ENCODE measurements around the gene ZNF579.
"Not testable (repeated sequence)": the region's sequence is repeated elsewhere in the genome, so short reads cannot be mapped to it uniquely, and the experiment has no call there.

ZNF579 gene

DNA sequence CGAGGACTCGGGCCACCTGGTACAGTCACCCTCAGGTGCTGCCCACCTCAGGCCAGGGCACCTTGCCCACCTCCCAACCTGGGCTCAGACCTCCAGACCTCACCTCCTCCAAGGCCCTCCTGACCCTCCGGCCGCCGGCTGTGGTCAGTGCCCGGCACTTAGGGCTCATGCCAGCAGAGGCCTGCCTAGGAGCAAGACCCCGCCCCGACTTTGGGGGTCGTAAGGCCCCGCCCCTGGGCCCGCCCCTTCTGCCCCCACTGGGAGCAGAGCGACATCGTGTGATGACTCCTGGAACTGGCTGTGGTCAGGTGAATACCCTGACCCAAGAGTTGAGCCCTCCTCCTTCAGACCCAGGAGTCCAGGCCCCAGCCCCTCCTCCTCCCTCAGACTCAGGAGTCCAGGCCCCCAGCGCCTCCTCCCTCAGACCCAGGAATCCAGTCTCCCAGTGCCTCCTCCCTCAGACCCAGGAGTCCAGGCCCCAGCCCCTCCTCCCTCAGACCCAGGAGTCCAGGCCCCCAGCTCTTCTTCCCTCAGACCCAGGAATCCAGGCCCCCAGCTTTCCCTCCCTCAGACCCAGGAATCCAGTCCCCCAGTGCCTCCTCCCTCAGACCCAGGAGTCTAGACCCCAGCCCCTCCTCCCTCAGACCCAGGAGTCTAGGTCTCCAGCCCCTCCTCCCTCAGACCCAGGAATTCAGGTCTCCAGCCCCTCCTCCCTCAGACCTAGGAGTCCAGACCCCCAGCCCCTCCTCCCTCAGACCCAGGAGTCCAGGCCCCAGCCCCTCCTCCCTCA is 43.5 kb downstream of the ZNF579 start, which contains the start of gene SBK2:
Gene SBK2 (minus strand): TSS at position 183 of the 790 bp plus-strand sequence. CDS start 839 bp downstream, outside the sequence.
- no peak for DNase-seq

DNA sequence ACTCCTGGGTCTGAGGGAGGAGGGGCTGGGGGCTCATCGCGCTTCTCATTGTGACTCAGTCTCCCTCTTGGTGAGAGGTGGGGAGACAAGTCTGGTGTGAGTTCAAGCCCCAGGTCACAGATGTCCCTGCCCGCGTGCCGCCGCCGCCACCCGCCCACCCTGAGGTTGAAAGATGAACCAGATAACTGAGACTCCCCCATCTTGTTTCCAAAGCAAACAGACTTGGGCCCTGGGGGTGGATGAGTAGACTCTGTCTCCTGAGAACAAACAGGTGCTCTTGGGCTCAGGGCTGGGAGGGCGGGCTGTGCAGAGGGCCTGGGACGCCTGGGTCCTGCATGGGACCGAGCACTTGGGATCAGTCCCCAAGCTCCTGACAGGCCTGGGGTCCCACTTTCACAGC is 44.3 kb downstream of the ZNF579 start:
- no peak for DNase-seq

DNA sequence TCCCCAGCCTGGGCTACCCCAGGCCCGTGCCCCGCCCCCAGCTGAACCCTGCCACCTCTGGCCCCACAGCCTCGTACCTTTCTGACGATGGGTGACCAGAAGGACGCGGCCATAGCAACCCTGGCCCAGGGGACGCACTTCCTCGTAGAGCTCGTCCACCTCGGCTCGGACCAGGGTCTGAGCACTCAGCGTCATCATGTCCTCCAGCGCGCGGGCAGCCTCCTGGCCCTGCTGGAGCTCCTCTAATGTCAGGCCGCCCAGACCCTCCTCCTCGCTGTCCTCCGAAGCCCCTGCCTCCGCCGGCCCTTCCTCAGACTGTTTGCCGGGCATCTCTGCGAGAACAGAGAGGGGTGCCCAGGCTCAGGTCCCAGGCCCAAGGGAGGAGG is 44.7 kb downstream of the ZNF579 start:
- no peak for DNase-seq

DNA sequence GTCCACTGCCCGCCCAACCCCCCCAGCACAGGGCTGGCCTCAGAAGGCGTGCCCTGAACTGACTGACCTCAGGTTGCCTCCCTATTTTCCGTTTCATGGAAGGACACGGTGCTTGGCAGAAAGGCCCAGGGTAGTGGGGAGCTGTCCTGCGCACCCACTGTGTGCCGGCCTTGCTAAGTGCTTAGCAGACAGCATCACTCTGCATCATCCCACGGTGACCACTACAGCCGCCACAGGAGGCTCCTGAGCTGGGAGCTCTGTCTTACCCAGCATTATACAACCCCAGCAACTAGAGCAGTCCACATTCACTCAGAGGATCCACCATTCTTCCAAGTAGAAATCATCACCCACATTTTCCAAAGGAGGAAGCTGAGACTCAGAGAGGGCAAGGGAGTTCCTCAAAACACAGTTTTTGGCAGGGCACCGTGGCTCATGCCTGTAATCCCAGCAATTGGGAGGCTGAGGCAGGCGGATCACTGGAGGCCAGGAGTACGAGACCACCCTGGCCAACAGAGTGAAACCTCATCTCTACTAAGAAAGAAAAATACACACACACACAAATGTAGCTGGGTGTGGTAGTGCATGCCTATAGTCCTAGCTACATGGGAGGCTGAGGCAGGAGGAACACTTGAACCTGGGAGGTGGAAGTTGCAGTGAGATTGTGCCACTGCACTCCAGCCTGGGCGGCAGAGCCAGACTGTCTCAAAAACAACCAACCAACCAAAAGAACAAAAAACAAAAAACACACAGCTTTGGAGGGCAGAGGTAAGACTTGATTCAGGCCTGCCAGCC is 45.3 kb downstream of the ZNF579 start:
- DNase-seq = no peak

DNA sequence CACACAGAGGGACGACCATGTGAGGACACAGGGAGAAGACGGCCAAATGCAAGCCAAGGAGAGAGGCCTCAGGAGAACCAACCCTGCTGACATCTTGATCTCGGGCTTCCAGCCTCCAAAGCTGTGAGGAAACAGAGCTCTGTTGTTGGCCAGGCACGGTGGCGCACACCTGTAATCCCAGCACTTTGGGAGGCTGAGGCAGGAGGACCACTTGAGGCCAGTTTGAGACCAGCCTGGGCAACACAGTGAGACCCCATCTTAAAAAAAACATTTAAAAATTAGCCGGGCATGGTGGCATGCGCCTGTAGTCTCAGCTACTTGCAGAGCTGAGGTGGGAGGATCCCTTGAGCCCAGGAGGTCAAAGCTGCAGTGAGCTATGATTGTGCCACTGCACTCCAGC is 46.4 kb downstream of the ZNF579 start:
- not testable (repeated sequence) for DNase-seq

DNA sequence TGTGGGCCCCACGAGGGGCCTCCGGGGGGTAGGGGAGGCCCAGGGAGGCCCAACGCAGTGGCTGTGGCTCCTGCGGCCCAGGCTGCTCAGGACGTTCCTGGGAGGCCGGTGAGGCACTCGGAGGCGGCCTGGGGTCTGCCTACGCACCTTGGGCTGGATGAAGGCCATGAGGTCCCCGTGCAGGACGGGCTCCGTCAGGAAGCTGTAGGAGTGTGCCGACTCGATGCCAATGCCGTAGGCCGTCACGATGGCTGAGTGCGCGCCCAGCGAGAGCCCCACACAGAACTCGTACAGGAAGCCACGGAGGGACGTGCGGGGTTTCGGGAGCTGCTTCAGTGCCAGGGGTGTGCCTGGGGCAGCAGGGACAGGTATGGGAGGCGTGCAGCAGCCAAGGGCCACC is 49.7 kb downstream of the ZNF579 start:
- no peak for DNase-seq

DNA sequence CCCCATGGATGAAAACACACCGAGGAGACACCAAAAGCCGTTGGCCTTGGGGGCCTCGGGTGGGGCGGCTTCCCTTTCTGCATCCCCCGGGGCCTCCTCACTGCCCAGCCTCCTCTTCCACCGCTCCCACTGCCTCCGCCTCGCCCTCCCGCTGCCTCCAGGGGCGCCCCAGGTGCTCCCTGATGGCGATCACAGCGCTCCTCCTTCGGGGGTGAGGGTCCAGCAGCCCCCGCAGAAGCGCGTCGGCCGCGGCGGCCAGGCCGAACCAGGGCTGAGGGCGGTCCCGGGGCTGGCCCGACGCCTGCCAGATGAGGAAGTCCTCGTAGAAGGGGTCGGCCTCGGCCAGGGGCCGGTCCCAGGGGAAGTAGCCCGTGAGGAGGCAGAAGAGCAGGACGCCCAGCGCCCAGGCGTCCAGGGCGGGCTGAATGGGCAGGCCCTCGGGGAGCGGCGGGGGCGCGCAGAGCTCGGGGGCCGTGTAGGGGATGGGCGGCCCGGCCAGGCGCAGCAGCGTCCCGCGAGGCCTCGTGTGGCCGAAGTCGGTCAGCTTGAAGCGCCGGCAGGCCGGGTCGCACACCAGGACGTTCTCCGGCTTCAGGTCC is 50.9 kb downstream of the ZNF579 start:
- DNase-seq = no peak

DNA sequence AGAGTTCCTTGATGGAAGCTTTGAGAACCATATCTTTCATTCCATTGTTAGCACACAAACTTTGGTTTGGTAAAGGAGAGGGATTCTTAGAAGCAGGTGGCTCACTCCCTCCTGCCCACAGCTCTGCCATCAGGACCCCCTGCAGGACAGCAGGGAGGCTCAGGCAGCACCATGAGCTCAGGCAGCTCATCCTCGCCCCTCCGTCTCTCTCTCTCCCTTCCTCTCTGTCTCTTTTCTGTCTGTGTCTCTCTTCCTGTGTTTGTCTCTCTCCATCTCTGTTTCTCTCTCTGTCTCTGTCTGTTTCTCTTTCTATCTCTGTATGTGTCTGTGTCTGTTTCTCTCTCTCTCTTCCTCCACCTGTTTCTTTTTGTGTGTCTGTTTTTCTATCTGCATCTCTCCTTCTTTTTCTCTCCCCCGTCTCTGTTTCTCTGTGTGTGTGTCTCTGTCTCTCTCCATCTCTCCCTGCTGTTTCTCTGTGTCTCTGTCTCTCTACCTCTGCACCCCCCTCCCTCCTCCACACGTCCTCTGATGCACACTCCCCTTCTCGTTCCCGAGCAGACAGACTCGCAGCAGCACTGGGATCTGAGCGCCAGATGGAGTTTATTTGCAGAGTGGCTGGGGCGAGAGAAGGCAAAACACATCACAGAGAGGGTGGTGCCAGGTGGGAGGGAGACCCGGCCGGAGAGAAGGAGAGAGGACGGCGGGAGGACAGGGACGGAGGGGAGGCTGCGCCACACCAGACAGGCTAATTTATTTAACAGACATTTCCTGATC is 52.4 kb downstream of the ZNF579 start:
- no peak for DNase-seq

DNA sequence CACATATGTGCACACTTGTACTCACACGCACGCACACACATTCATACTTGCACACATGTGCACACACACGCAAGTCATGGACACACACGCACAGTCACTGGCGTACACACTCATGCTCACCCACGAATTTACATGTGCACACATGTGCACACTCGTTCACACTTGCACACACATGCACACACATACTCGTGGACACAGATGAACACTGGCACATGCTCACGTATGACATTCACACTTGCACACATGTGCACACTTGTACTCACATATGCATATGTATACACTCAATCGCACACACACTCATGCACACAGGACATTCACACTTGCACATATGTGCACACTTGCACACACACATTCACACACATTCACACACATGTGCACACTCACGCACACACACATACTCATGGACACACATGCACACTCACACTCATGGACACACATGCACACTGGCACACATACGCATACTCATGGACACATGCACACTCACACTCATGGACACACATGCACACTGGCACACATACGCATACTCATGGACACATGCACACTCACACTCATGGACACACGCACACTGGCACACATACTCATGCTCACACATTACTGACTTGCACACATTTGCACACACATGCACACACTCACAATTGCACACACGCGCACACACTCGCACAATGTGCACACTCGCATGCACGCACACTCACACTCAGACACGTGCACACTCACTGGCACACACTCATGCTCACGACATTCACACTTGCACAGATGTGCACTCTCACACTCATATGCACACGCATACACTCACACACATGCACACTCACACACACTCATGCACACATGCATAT is 53.2 kb downstream of the ZNF579 start:
- DNase-seq = no peak
